GM23338 (cell line): ENCODE data around the gene PTPRR. TPM values are rescaled to one million over a fixed set of nuclear protein-coding genes. Genes with fewer than 3 reads are reported as not detected.

Source experiments
- ATAC-seq: fragments of 200-7000 bp; cut with Tn5 transposase; 3 replicates; pipeline ENCODE4 v1.9.1; 2020
- DNase-seq: peaks from one replicate; pipeline ENCODE4 v3.0.0-alpha.2; 2015; ENCODE audit warnings: low spot score
- H2AFZ ChIP-seq: fragments of 200-600 bp; sonication (generic); 2 replicates; pipeline ENCODE4 v1.8.0; 2016; ENCODE audit warnings: antibody characterized with exemption, mild to moderate bottlenecking, moderate library complexity
- H3F3A ChIP-seq: fragments of 200-600 bp; sonication (generic); replicated peaks from 2 replicates; pipeline ENCODE4 v1.8.0; 2017; ENCODE audit warnings: antibody characterized with exemption, mixed run types, low read depth
- H3K27ac ChIP-seq: fragments of 200-600 bp; sonication (generic); 2 replicates; pipeline ENCODE4 v1.6.1; 2016; ENCODE audit warnings: low read depth
- H3K27me3 ChIP-seq: fragments of 200-600 bp; sonication (generic); 2 replicates; pipeline ENCODE4 v1.8.0; 2016; ENCODE audit warnings: mild to moderate bottlenecking, mixed run types, moderate library complexity; ENCODE audit not compliant: insufficient read depth
- H3K36me3 ChIP-seq: fragments of 200-600 bp; sonication (generic); 2 replicates; pipeline ENCODE4 v1.8.0; 2016; ENCODE audit warnings: mild to moderate bottlenecking; ENCODE audit not compliant: insufficient read depth
- H3K4me1 ChIP-seq: fragments of 200-600 bp; sonication (generic); 2 replicates; pipeline ENCODE4 v1.8.0; 2016; ENCODE audit warnings: mild to moderate bottlenecking, moderate library complexity; ENCODE audit not compliant: insufficient read depth
- H3K4me2 ChIP-seq: fragments of 200-600 bp; sonication (generic); 2 replicates; pipeline ENCODE4 v1.7.1; 2017; ENCODE audit warnings: mixed run types
- H3K4me3 ChIP-seq: fragments of 200-600 bp; sonication (generic); 2 replicates; pipeline ENCODE4 v1.6.1; 2016; ENCODE audit warnings: mixed run types
- H3K79me2 ChIP-seq: fragments of 200-600 bp; sonication (generic); replicated peaks from 2 replicates; pipeline ENCODE4 v1.8.0; 2017; ENCODE audit warnings: mild to moderate bottlenecking; ENCODE audit not compliant: insufficient read depth
- H3K9me2 ChIP-seq: fragments of 200-600 bp; sonication (generic); 2 replicates; pipeline ENCODE4 v1.8.0; 2017; ENCODE audit not compliant: insufficient read depth
- H4K20me1 ChIP-seq: fragments of 200-600 bp; sonication (generic); replicated peaks from 2 replicates; pipeline ENCODE4 v1.8.0; 2017; ENCODE audit warnings: mild to moderate bottlenecking; ENCODE audit not compliant: insufficient read depth
- H3K27ac Mint-ChIP-seq: 2 replicates; pipeline ENCODE4 v1.8.0; 2020; ENCODE audit warnings: inconsistent platforms, mild to moderate bottlenecking, moderate library complexity, mixed read lengths
- H3K27me3 Mint-ChIP-seq: 3 replicates; pipeline ENCODE4 v1.8.0; 2022; ENCODE audit warnings: low read depth, mild to moderate bottlenecking, moderate library complexity, mixed read lengths, inconsistent platforms; ENCODE audit not compliant: insufficient read depth, poor library complexity
- H3K36me3 Mint-ChIP-seq: 3 replicates; pipeline ENCODE4 v1.8.0; 2021; ENCODE audit warnings: low read depth, mild to moderate bottlenecking, inconsistent platforms, moderate library complexity, mixed read lengths
- H3K4me1 Mint-ChIP-seq: 3 replicates; pipeline ENCODE4 v1.8.0; 2020; ENCODE audit warnings: mild to moderate bottlenecking, inconsistent platforms, mixed read lengths
- H3K4me3 Mint-ChIP-seq: 3 replicates; pipeline ENCODE4 v1.8.0; 2021; ENCODE audit warnings: moderate library complexity, mild to moderate bottlenecking, inconsistent platforms, mixed read lengths
- H3K9me3 Mint-ChIP-seq: 3 replicates; pipeline ENCODE4 v1.8.0; 2020; ENCODE audit warnings: moderate library complexity, mild to moderate bottlenecking, inconsistent platforms, mixed read lengths
- CREB1 ChIP-seq: fragments of 250-450 bp; sonication (Bioruptor Pico); IDR thresholded peaks from 2 replicates; pipeline ENCODE4 v1.5.0; 2020; ENCODE audit warnings: low read depth, mild to moderate bottlenecking, moderate library complexity
- ETS1 ChIP-seq: IDR thresholded peaks from 2 replicates; pipeline ENCODE4 v1.6.1; 2016; ENCODE audit warnings: antibody characterized with exemption
- EZH2 ChIP-seq: fragments of 200-600 bp; sonication (generic); IDR thresholded peaks from one replicate; pipeline ENCODE4 v1.8.0; 2017; ENCODE audit warnings: antibody characterized with exemption, mild to moderate bottlenecking, low read depth; ENCODE audit not compliant: unreplicated experiment
- EZH2phosphoT487 ChIP-seq: fragments of 200-600 bp; sonication (generic); IDR thresholded peaks from one replicate; pipeline ENCODE4 v1.8.1; 2018; ENCODE audit warnings: antibody characterized with exemption; ENCODE audit not compliant: unreplicated experiment
- JUNB ChIP-seq: IDR thresholded peaks from one replicate; pipeline ENCODE4 v1.6.1; 2016; ENCODE audit warnings: antibody characterized with exemption; ENCODE audit not compliant: unreplicated experiment
- NANOG ChIP-seq: IDR thresholded peaks from 2 replicates; pipeline ENCODE4 v1.6.1; 2016; ENCODE audit warnings: antibody characterized with exemption, borderline replicate concordance
- POLR2AphosphoS5 ChIP-seq: IDR thresholded peaks from 2 replicates; pipeline ENCODE4 v1.6.1; 2016; ENCODE audit warnings: antibody characterized with exemption, low read depth
- REST ChIP-seq: IDR thresholded peaks from one replicate; pipeline ENCODE4 v1.6.1; 2018; ENCODE audit warnings: antibody characterized with exemption; ENCODE audit not compliant: unreplicated experiment
- STAT1 ChIP-seq: IDR thresholded peaks from one replicate; pipeline ENCODE4 v1.6.1; 2016; ENCODE audit warnings: antibody characterized with exemption; ENCODE audit not compliant: unreplicated experiment
- ZNF114 ChIP-seq: fragments of 250-450 bp; sonication (Bioruptor Pico); IDR thresholded peaks from 2 replicates; pipeline ENCODE4 v1.5.0; 2020; ENCODE audit warnings: mild to moderate bottlenecking, moderate library complexity
- ZNF331 ChIP-seq: fragments of 250-450 bp; sonication (Bioruptor Pico); IDR thresholded peaks from 2 replicates; pipeline ENCODE4 v1.5.0; 2020; ENCODE audit warnings: low read depth, mild to moderate bottlenecking, moderate library complexity
- polyA plus RNA-seq: library from polyadenylated mRNA; unstranded; fragments of >200 nt; fragmentation: Nextera tagmentation; extraction: Ambion mirVana; gene quantifications from 2 replicates; pipeline ENCODE4 v1.2.1, GENCODE V29; 2016
- total RNA-seq: library from RNA; depleted of rRNA; stranded (reverse); fragments of >200 nt; shearing (Covaris generic); gene quantifications from 2 replicates; pipeline ENCODE4 v1.2.3, GENCODE V29; 2014
- TF ChIP-seq, protein P1 (sequence below): fragments of 250-450 bp; sonication (Bioruptor Pico); IDR thresholded peaks from 2 replicates; pipeline ENCODE4 v1.5.0; 2020; ENCODE audit warnings: mild to moderate bottlenecking, moderate library complexity
- TF ChIP-seq, protein P2 (sequence below), 2 experiments: fragments of 200-600 bp in 1 of 2; sonication (generic) in 1 of 2; conservative IDR thresholded peaks; 2 replicates each; pipeline versions ENCODE4 v1.5.1 to v1.6.1; 2016 to 2017; ENCODE audit warnings: antibody characterized with exemption in 2 of 2, low read depth in 2 of 2, mild to moderate bottlenecking in 2 of 2, moderate library complexity in 1 of 2

PTPRR gene
- total and polyA plus RNA-seq, 2 experiments from 2014 or later = 0.26 to 0.76 TPM

DNA sequence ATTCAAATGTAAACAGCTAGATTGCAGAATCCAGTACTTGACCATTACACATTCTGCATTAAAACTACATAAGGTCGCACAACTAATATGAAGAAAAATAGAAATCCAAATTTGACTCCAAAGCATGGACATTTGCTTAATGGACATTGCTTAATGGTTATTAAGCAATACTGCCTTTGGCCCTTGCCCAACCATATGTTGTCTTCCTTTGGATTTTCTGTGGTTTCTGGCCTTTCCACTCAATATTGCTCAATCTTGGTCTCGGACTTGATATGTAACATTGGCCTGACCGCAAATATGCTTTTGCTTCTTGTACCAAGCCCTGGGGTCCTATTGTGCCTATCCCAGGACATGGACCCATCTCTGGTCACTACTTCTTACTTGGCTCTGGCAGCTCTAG is 67.2 kb downstream of the PTPRR start:
- Histone ChIP-seq H3K4me1 (peaks cover 28% of the 10 kb centered on the region), H3K4me3 (no peak overlapping the region), H3K36me3 (no peaks in the 10 kb centered on the region; the same call in 1 of the 2 replicates), H4K20me1 (no peaks in the 10 kb centered on the region), H3K27me3 (peaks cover 16% of the 10 kb centered on the region), H3K9me2 (peaks cover 5% of the 10 kb centered on the region; the same call in 1 of the 2 replicates), H3F3A (no peaks in the 10 kb centered on the region), H3K27ac (no peak overlapping the region), H3K79me2 (no peaks in the 10 kb centered on the region), H2AFZ (no peak overlapping the region), H3K4me2 (no peak overlapping the region)
- Mint-ChIP-seq H3K4me1 (peaks cover 9% of the 10 kb centered on the region), H3K4me3 (no peak overlapping the region), H3K27me3 (peaks cover 5% of the 10 kb centered on the region), H3K27ac (no peak overlapping the region), H3K36me3 (no peaks in the 10 kb centered on the region), H3K9me3 (no peaks in the 10 kb centered on the region)
- DNase-seq (no peak), ATAC-seq (no peak)
- TF ChIP-seq EZH2phosphoT487 = no peak
- no peak for TF ChIP-seq ZNF114 (CRISPR knock-in tag)
- no peak for TF ChIP-seq POLR2AphosphoS5
- no peak for TF ChIP-seq REST
- TF ChIP-seq ETS1 = no peak
- TF ChIP-seq, protein P1, sequence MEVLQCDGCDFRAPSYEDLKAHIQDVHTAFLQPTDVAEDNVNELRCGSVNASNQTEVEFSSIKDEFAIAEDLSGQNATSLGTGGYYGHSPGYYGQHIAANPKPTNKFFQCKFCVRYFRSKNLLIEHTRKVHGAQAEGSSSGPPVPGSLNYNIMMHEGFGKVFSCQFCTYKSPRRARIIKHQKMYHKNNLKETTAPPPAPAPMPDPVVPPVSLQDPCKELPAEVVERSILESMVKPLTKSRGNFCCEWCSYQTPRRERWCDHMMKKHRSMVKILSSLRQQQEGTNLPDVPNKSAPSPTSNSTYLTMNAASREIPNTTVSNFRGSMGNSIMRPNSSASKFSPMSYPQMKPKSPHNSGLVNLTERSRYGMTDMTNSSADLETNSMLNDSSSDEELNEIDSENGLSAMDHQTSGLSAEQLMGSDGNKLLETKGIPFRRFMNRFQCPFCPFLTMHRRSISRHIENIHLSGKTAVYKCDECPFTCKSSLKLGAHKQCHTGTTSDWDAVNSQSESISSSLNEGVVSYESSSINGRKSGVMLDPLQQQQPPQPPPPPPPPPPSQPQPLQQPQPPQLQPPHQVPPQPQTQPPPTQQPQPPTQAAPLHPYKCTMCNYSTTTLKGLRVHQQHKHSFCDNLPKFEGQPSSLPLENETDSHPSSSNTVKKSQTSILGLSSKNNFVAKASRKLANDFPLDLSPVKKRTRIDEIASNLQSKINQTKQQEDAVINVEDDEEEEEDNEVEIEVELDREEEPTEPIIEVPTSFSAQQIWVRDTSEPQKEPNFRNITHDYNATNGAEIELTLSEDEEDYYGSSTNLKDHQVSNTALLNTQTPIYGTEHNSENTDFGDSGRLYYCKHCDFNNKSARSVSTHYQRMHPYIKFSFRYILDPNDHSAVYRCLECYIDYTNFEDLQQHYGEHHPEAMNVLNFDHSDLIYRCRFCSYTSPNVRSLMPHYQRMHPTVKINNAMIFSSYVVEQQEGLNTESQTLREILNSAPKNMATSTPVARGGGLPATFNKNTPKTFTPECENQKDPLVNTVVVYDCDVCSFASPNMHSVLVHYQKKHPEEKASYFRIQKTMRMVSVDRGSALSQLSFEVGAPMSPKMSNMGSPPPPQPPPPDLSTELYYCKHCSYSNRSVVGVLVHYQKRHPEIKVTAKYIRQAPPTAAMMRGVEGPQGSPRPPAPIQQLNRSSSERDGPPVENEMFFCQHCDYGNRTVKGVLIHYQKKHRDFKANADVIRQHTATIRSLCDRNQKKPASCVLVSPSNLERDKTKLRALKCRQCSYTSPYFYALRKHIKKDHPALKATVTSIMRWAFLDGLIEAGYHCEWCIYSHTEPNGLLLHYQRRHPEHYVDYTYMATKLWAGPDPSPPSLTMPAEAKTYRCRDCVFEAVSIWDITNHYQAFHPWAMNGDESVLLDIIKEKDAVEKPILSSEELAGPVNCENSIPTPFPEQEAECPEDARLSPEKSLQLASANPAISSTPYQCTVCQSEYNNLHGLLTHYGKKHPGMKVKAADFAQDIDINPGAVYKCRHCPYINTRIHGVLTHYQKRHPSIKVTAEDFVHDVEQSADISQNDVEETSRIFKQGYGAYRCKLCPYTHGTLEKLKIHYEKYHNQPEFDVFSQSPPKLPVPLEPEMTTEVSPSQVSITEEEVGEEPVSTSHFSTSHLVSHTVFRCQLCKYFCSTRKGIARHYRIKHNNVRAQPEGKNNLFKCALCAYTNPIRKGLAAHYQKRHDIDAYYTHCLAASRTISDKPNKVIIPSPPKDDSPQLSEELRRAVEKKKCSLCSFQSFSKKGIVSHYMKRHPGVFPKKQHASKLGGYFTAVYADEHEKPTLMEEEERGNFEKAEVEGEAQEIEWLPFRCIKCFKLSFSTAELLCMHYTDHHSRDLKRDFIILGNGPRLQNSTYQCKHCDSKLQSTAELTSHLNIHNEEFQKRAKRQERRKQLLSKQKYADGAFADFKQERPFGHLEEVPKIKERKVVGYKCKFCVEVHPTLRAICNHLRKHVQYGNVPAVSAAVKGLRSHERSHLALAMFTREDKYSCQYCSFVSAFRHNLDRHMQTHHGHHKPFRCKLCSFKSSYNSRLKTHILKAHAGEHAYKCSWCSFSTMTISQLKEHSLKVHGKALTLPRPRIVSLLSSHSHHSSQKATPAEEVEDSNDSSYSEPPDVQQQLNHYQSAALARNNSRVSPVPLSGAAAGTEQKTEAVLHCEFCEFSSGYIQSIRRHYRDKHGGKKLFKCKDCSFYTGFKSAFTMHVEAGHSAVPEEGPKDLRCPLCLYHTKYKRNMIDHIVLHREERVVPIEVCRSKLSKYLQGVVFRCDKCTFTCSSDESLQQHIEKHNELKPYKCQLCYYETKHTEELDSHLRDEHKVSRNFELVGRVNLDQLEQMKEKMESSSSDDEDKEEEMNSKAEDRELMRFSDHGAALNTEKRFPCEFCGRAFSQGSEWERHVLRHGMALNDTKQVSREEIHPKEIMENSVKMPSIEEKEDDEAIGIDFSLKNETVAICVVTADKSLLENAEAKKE (CRISPR knock-in tag) = no peak
- no peak for TF ChIP-seq EZH2
- no peak for TF ChIP-seq NANOG
- TF ChIP-seq ZNF331 (CRISPR knock-in tag) = no peak
- TF ChIP-seq STAT1 = no peak
- TF ChIP-seq, protein P2, sequence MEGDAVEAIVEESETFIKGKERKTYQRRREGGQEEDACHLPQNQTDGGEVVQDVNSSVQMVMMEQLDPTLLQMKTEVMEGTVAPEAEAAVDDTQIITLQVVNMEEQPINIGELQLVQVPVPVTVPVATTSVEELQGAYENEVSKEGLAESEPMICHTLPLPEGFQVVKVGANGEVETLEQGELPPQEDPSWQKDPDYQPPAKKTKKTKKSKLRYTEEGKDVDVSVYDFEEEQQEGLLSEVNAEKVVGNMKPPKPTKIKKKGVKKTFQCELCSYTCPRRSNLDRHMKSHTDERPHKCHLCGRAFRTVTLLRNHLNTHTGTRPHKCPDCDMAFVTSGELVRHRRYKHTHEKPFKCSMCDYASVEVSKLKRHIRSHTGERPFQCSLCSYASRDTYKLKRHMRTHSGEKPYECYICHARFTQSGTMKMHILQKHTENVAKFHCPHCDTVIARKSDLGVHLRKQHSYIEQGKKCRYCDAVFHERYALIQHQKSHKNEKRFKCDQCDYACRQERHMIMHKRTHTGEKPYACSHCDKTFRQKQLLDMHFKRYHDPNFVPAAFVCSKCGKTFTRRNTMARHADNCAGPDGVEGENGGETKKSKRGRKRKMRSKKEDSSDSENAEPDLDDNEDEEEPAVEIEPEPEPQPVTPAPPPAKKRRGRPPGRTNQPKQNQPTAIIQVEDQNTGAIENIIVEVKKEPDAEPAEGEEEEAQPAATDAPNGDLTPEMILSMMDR (conservative IDR thresholded peaks at IDR 0.05; ENCODE audit: low read depth in 2 of 2) = no peak
- no peak for TF ChIP-seq CREB1 (CRISPR knock-in tag)
- no peak for TF ChIP-seq JUNB
